ENCODE results near the gene NTN3.
A peak's percentile ranks its signal among the peaks of the same experiment; 100 is the strongest.
"Not testable (repeated sequence)": the region's sequence is repeated elsewhere in the genome, so short reads cannot be mapped to it uniquely, and the experiment has no call there.

The NTN3 gene

DNA sequence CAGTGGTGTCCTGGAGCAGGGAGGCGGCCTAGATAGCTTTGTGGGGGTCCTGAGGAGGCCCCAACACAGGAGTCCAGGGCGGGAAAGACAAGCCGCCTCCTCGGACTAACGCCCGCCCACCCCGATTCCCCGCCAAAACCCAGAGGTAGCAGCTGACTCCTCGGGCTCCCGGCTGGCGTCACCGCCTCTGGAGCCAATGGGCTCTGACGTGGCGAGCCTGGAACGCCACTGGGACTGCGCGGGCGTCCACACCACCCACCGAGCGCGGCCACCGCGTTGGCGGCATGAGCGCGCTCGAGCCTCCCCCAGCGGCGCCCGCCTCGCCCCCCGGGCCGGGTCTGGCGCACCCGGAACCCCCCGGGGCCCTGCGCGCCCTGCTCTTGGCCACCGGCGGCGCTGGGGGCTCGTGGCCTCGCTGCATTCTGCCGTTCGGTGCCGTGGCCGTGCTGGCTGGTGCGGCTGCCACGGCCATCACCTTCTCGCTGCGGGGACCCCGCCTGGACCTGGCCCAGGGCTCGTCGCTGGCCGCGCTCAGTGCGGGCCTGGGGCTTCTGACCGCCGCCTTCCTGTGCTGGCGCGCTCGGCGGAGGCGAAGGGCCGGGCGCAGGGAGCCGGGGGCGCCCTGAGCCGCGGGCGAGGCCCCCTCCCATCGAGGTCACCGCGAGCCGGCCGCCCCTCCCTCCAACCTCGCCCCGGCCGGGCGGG lies 3.4 kb upstream of the NTN3 start:
- peak; percentile 15 for DNase-seq

GRCh38 chr16:2468233-2468724 lies 2.8 kb upstream of the NTN3 start:
- DNase-seq = no peak

DNA sequence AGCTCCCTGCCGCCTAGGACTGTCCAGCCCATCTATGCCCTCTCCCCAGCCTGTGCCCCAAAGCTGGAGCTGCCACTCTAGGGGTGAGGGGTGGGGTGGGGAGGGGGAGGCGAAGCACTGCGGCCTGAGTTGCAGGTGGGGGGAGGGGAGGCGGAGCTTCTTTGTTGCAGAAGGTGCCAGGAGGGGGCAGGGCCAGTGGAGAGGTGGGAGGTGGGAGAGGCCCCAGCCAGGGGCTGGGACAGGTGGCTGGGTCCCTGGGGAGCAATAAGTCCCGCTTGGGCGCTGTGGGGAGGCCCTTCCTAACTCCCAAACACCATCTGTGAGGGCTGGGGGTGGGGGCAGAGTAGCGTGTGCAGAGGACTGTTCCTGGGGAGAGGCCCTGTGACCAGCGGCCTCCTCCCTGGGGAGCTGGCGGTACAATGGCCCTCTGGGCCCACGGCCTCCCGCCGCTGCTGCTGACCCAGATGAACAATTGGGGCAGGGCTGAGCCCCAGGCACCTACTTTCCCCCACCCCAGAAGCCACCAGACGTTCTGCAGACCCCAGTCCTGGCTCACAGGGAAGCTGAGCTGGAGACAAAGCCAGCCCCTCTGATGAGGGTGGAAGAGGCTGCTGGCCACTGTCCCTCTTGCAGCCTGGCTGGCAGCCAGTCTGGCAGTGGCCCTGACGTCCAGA lies 2.2 kb upstream of the NTN3 start:
- peak; percentile 68 for DNase-seq

DNA sequence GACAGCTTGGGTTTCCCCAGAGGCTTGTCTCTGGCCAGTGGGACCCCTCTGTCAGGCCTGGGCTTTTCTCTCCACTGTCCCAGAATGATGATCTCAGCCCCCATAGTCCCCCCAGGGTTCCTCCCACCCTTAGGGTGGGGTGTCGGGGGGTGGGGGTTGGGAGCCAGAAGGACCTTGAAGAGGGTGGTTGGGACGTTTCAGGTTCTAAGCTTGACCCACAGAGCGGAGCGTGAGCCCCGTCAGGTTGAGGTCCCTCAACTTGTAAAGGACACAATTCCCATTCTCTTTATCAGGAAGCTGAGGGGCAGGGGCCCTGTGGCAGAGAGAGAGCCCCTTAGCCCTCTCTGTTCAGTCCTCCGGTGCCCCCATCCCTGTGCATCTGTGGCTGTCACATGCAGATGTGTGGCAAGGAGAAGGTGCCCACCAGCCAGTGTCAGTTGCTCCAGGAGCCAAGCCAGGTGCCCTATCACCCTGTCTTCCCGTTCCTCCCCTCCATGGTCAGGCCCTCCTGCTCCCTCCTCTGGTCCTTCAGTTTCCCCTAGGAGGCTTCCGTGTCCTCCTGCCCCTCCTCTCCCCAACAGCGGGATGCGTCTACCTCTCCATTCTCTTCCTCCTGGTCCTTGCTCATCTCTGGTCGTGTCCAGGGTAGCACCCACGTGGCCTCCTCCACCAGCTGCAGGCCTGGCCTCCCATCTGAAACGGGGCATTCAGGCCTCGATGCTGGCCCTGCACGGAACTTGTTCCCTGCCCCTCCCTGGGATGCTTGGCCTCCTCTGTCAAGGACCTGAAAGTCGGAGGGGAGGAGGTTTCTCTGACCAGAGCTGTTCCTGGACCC lies 1.5 kb upstream of the NTN3 start:
- DNase-seq = no peak

DNA sequence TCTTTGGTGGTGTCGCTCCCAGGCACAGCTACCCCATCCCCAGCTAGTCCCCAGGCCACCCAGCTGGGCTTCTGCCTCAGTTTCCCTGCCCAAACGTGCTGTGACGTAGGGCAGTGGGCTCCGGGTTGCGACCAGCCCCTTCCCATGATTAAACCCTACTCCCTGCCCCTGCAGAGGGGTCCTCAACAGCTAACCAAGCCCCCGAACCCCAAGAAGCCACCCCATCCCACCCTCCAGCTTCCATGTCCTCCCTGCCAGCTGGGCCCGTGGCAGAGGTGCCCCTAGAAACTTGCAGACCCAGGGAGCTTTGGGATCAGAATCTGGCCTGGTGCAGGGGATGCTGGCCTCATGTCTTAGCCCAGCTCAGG lies 879 bp upstream of the NTN3 start:
- DNase-seq = no peak

DNA sequence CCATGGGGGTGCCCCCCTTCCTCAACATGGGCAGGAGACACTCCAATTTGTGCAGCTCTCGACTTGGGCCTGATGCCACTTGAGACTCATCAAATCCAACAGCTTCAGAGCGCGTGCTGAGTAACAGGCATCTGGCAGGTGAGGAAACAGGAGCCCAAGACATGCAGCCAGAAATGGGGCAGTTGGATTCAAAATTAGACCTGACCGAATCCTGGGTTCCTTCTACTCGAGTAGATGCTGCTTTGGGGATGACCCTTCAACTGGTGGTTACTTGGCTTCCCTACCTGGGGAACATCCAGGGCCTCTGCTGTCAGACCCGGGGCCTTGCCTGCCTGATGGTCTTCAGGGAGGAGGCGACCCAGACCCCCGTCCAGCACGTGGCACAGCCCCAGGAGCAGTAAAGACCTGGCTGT lies 488 bp upstream of the NTN3 start:
- no peak for DNase-seq

- no peak for DNase-seq
Observed at GRCh38 chr16:2471653-2472487, 773 bp downstream of the NTN3 start.

- no peak for DNase-seq
Observed at GRCh38 chr16:2472488-2472864, 1.4 kb downstream of the NTN3 start.

DNA sequence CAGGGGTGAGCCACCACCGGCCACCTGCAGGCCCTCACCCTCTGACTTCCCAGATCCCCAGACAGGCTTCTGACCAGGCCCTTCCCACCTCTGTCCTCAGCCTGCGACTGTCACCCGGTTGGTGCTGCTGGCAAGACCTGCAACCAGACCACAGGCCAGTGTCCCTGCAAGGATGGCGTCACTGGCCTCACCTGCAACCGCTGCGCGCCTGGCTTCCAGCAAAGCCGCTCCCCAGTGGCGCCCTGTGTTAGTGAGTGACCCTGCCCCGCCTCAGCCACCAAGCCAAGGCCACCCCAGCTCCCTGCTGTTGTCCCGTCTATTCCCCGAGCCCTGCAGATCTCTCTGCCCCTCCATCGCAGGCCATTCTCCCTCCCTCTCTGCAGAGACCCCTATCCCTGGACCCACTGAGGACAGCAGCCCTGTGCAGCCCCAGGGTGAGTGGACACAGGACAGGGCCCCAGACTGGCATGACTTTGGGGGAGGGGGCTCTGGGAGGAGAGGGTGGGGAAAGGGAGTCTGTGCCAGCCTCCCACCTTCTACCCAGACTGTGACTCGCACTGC lies 1.9 kb downstream of the NTN3 start:
- no peak for DNase-seq

DNA sequence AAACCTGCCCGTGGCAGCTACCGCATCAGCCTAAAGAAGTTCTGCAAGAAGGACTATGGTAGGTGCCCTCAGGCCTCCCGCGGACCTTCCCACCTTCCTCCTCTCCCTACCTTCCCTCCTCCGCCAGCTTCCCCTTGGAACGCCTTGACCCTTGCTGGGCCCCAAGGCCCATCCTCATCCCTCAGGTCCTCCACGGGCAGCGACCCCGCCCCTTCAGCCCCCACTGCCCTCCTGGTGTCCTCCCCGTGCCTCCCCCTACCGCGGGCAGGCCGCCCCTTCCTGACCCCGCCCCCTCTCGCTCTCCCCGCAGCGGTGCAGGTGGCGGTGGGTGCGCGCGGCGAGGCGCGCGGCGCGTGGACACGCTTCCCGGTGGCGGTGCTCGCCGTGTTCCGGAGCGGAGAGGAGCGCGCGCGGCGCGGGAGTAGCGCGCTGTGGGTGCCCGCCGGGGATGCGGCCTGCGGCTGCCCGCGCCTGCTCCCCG lies 2.4 kb downstream of the NTN3 start:
- DNase-seq = no peak

- no peak for DNase-seq
Observed at GRCh38 chr16:2473999-2474876, 3.1 kb downstream of the NTN3 start.

DNA sequence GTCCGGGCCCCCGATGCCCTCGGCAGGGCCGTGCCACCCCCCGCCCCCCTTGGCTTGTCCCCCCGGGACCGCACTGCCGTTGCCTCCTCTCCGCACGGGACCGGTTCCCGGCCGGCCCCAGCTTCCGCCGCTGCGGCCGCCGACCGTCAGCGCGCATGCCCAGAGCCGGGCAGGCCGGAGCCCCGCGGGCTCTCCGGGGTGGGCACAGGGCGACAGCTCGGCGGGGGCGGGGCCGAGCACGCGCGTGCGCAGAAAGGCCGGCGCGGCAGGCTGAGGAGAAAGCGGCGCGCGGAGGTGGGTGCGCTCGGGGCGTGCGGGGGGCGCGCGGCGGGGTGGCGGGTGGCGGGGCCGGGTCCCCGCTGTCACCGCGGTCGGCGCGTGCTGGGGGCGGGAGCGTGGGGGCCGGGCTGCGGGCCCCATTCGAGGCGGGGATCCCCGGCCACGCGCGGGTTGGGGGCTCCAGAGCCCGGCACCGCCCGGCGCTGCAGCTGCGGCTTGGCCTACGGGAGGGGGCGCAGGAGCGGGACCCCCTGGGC lies 3.8 kb downstream of the NTN3 start, which contains the start of gene TBC1D24:
TBC1D24 (plus strand) TSS at position 251 of the 536 bp plus-strand sequence. CDS start 21,022 bp downstream, outside the sequence.
- DNase-seq = peak; percentile 37

DNA sequence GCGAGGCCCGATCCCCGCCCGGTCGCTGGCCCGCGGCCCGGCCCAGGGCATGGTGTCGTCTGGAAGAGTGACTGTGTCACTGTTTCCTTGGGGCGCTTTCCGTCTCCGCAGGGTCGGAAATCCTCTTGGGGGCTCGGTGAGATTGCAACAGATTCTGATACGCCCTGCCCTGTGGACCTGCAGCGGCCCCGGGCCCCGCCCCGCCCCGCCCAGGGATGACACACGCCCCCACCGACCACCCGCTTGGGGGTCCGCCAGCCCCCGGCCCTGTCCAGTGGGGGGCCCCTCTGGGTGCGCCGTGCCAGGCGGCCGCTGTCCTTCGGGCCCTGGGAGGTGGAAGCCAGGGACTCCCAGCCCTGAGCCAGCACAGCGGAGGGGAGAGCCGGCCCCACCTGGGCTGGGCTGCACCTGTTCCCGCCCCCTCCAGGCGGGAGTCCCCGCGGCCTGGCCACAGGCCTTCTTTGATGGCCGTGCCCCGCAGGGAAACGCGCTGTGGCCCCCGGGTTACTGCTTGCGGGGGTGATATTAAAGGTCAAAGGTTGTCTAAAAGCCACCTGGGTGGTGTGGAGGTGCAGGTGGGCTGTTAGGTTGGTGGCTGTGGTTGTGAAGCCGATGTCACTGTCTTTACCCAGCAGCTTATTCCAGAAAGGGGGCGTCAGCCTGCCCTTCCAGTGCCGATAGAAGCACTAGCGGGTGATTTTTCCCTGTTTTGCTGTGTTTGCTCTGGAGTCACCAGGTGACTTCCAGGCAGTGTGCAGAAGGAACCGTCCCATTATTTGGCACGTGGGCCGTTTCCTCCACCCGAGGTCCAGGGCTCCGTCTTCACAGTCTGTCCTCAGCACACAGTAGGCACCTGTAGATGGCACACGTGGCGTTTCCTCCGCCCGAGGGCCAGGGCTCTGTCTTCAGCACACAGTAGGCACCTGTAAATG lies 4.6 kb downstream of the NTN3 start:
- no peak for DNase-seq

GRCh38 chr16:2476345-2476720 lies 5.2 kb downstream of the NTN3 start:
- no peak for DNase-seq

DNA sequence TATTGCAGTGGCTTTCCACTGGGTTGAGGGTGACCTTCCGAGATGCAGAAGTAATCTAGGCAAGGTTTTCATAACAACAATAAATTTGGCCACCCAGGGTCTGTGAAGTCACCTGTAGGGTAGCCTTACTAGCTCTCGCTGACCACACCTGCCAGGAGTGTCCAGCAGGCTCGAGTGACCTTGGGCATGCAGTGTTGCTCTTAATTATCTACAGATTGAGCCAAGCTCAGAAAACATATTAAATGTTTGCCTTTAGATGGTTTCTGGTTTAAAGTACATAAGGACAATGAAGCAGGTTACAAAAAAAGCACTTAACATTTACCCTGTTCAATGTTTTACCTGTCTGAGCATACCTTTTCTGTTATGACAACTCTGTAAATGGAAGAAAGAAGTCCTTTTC lies 5.6 kb downstream of the NTN3 start:
- no peak for DNase-seq

- no peak for DNase-seq
Observed at GRCh38 chr16:2477327-2477726, 6.2 kb downstream of the NTN3 start.

GRCh38 chr16:2478279-2478678 lies 7.2 kb downstream of the NTN3 start:
- no peak for DNase-seq

- not testable (repeated sequence) for DNase-seq
Observed at GRCh38 chr16:2479996-2480395, 8.9 kb downstream of the NTN3 start.

GRCh38 chr16:2480948-2481347 lies 9.9 kb downstream of the NTN3 start:
- no peak for DNase-seq

- no peak for DNase-seq
Observed at GRCh38 chr16:2481676-2482075, 10.6 kb downstream of the NTN3 start.
